PFSK-1 (cell line): ENCODE measurements around the gene CHDH.

Source experiments
- POLR2AphosphoS5 ChIP-seq: IDR thresholded peaks from 2 replicates; pipeline ENCODE4 v1.6.1; 2012; ENCODE audit warnings: low read depth, mild to moderate bottlenecking, control low read depth, low read length, moderate library complexity
- TAF1 ChIP-seq: IDR thresholded peaks from 2 replicates; pipeline ENCODE4 v1.6.1; 2012; ENCODE audit warnings: low read length, control low read depth, borderline replicate concordance; ENCODE audit not compliant: insufficient read depth

DNA sequence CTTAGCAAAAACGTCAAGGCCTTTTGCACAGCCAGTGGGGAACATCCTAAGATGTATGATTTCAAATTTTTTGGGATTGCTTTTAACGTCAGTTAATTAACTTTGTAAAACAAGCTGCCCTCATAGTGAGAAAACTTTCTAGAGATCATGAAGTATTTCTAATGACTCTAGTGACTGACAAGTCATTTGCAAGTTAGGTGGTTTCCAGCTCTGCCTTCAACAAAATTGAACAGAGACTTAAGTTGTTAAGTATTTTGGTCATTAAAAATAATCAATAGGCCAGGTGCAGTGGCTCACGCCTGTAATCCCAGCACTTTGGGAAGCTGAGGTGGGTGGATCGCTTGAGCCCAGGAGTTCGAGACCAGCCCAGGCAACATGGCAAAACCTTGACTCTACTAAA is 71.2 kb downstream of the CHDH start:
- TF ChIP-seq POLR2AphosphoS5 (no peak), TAF1 (no peak)
